Endothelial cell (in vitro differentiated cells): Measurements from ENCODE around the gene URI1. TPM values are rescaled to one million over a fixed set of nuclear protein-coding genes. Genes with fewer than 3 reads are reported as not detected.

Experiments used
- DNase-seq: peaks from one replicate; pipeline ENCODE4 v3.0.0; 2021; ENCODE audit warnings: low spot score
- H3K27ac Mint-ChIP-seq: one replicate; pipeline ENCODE4 v1.8.0; 2021; ENCODE audit warnings: mixed read lengths, inconsistent platforms; ENCODE audit not compliant: unreplicated experiment
- H3K27me3 Mint-ChIP-seq: one replicate; pipeline ENCODE4 v1.8.0; 2021; ENCODE audit warnings: mild to moderate bottlenecking, moderate library complexity, mixed read lengths, inconsistent platforms; ENCODE audit not compliant: unreplicated experiment
- H3K36me3 Mint-ChIP-seq: one replicate; pipeline ENCODE4 v1.8.0; 2021; ENCODE audit warnings: mild to moderate bottlenecking, low read depth, mixed read lengths, inconsistent platforms; ENCODE audit not compliant: unreplicated experiment
- H3K4me1 Mint-ChIP-seq: one replicate; pipeline ENCODE4 v1.8.0; 2021; ENCODE audit warnings: mild to moderate bottlenecking, mixed read lengths, inconsistent platforms; ENCODE audit not compliant: unreplicated experiment
- H3K4me3 Mint-ChIP-seq: one replicate; pipeline ENCODE4 v1.8.0; 2021; ENCODE audit warnings: mild to moderate bottlenecking, mixed read lengths, inconsistent platforms; ENCODE audit not compliant: unreplicated experiment
- H3K9me3 Mint-ChIP-seq: one replicate; pipeline ENCODE4 v1.8.0; 2021; ENCODE audit warnings: mixed read lengths, inconsistent platforms; ENCODE audit not compliant: unreplicated experiment
- CTCF ChIP-seq: fragments of 200-600 bp; sonication (generic); IDR thresholded peaks from one replicate; pipeline ENCODE4 v1.5.0; 2021; ENCODE audit warnings: antibody characterized with exemption; ENCODE audit not compliant: unreplicated experiment
- total RNA-seq: library from RNA; stranded (reverse); fragmentation: NEBNext Ultra II Directional; extraction: Animal tissue kit (Norgen Biotek cat#: 25700); gene quantifications from one replicate; pipeline ENCODE4 v1.2.1, GENCODE V29; 2021; ENCODE audit not compliant: unreplicated experiment

URI1 gene
- total RNA-seq, 1 donor from 2014 or later = 38.2 TPM

GRCh38 chr19:30049846-30050667 lies 108.0 kb downstream of the URI1 start:
- no peaks in the 10 kb centered on the region for H3K9me3 Mint-ChIP-seq
- TF ChIP-seq CTCF = no peak
- H3K4me1 Mint-ChIP-seq = peaks cover 3% of the 10 kb centered on the region
- peaks cover 3% of the 10 kb centered on the region for H3K27me3 Mint-ChIP-seq
- DNase-seq = no peak
- H3K27ac Mint-ChIP-seq = no peak overlapping the region
- no peak overlapping the region for H3K4me3 Mint-ChIP-seq
- H3K36me3 Mint-ChIP-seq = no peaks in the 10 kb centered on the region

GRCh38 chr19:30052122-30053075 lies 110.4 kb downstream of the URI1 start:
- Mint-ChIP-seq H3K4me1 (peaks cover 3% of the 10 kb centered on the region), H3K36me3 (no peaks in the 10 kb centered on the region), H3K9me3 (no peaks in the 10 kb centered on the region), H3K4me3 (no peak overlapping the region), H3K27ac (no peak overlapping the region), H3K27me3 (peaks cover 3% of the 10 kb centered on the region)
- no peak for TF ChIP-seq CTCF
- DNase-seq = no peak

- Mint-ChIP-seq H3K36me3 (no peaks in the 10 kb centered on the region), H3K27ac (no peak overlapping the region), H3K27me3 (peaks cover 3% of the 10 kb centered on the region), H3K4me1 (peaks cover 3% of the 10 kb centered on the region), H3K4me3 (no peak overlapping the region), H3K9me3 (no peaks in the 10 kb centered on the region)
- no peak for DNase-seq
- no peak for TF ChIP-seq CTCF
These were observed 111.5 kb downstream of the URI1 start for GRCh38 chr19:30053558-30053957.

GRCh38 chr19:30054210-30054609 lies 112.2 kb downstream of the URI1 start:
- Mint-ChIP-seq H3K36me3 (no peaks in the 10 kb centered on the region), H3K27ac (no peak overlapping the region), H3K4me3 (no peak overlapping the region), H3K9me3 (no peaks in the 10 kb centered on the region), H3K4me1 (peaks cover 3% of the 10 kb centered on the region), H3K27me3 (peaks cover 3% of the 10 kb centered on the region)
- no peak for TF ChIP-seq CTCF
- DNase-seq = no peak
